Mesothelial cell of epicardium (in vitro differentiated cells): ENCODE data around the gene SND1. TPM values are rescaled to one million over a fixed set of nuclear protein-coding genes. Genes with fewer than 3 reads are reported as not detected.

ENCODE experiments used
- DNase-seq, 2 experiments: peaks; one replicate each; pipeline ENCODE4 v3.0.0; 2021; ENCODE audit warnings: low spot score in 2 of 2; ENCODE audit not compliant: unreplicated experiment in 2 of 2
- H3K27ac Mint-ChIP-seq: 2 replicates; pipeline ENCODE4 v1.8.0; 2021; ENCODE audit warnings: mixed read lengths
- H3K27me3 Mint-ChIP-seq: 2 replicates; pipeline ENCODE4 v1.8.0; 2021; ENCODE audit warnings: low read depth, mixed read lengths
- H3K36me3 Mint-ChIP-seq: 2 replicates; pipeline ENCODE4 v1.8.0; 2021; ENCODE audit warnings: mixed read lengths
- H3K4me1 Mint-ChIP-seq: 2 replicates; pipeline ENCODE4 v1.8.0; 2021; ENCODE audit warnings: mixed read lengths
- H3K4me3 Mint-ChIP-seq: 2 replicates; pipeline ENCODE4 v1.8.0; 2021; ENCODE audit warnings: mild to moderate bottlenecking, moderate library complexity, mixed read lengths
- H3K9me3 Mint-ChIP-seq: 2 replicates; pipeline ENCODE4 v1.8.0; 2021; ENCODE audit warnings: mixed read lengths
- CTCF ChIP-seq: fragments of 200-600 bp; sonication (generic); IDR thresholded peaks from one replicate; pipeline ENCODE4 v1.5.0; 2021; ENCODE audit warnings: antibody characterized with exemption; ENCODE audit not compliant: unreplicated experiment
- total RNA-seq: library from RNA; stranded (reverse); gene quantifications from 3 replicates; pipeline ENCODE4 v1.2.1, GENCODE V29; 2021

SND1 gene
- total RNA-seq, 1 donor from 2014 or later, result 211 TPM

- no peak for DNase-seq
- Mint-ChIP-seq H3K27ac (no peak overlapping the region), H3K9me3 (no peaks in the 10 kb centered on the region), H3K36me3 (peaks cover 2% of the 10 kb centered on the region), H3K4me1 (peaks cover 8% of the 10 kb centered on the region), H3K27me3 (no peaks in the 10 kb centered on the region), H3K4me3 (no peak overlapping the region)
- TF ChIP-seq CTCF, result no peak
Measured at GRCh38 chr7:127781081-127781480, 129.1 kb downstream of the SND1 start.

GRCh38 chr7:127782075-127782474 lies 130.1 kb downstream of the SND1 start:
- H3K4me3 Mint-ChIP-seq, result no peak overlapping the region
- peaks cover 2% of the 10 kb centered on the region for H3K36me3 Mint-ChIP-seq
- H3K27ac Mint-ChIP-seq, result no peak overlapping the region
- peaks cover 8% of the 10 kb centered on the region for H3K4me1 Mint-ChIP-seq
- no peak for DNase-seq
- no peak for TF ChIP-seq CTCF
- H3K9me3 Mint-ChIP-seq, result no peaks in the 10 kb centered on the region
- no peaks in the 10 kb centered on the region for H3K27me3 Mint-ChIP-seq

- Mint-ChIP-seq H3K27ac (no peak overlapping the region), H3K36me3 (no peaks in the 10 kb centered on the region), H3K9me3 (no peaks in the 10 kb centered on the region), H3K4me3 (no peak overlapping the region), H3K4me1 (peaks cover 8% of the 10 kb centered on the region), H3K27me3 (no peaks in the 10 kb centered on the region)
- DNase-seq, result no peak
- TF ChIP-seq CTCF, result no peak
Measured at GRCh38 chr7:127782654-127783559, 130.9 kb downstream of the SND1 start.

GRCh38 chr7:127786184-127786583 lies 134.2 kb downstream of the SND1 start:
- DNase-seq, result no peak
- H3K4me1 Mint-ChIP-seq, result peaks cover 8% of the 10 kb centered on the region
- no peak for TF ChIP-seq CTCF
- H3K36me3 Mint-ChIP-seq, result no peaks in the 10 kb centered on the region
- H3K27ac Mint-ChIP-seq, result no peak overlapping the region
- no peak overlapping the region for H3K4me3 Mint-ChIP-seq
- H3K27me3 Mint-ChIP-seq, result no peaks in the 10 kb centered on the region
- H3K9me3 Mint-ChIP-seq, result no peaks in the 10 kb centered on the region

GRCh38 chr7:127789031-127789430 lies 137.0 kb downstream of the SND1 start:
- Mint-ChIP-seq H3K9me3 (no peaks in the 10 kb centered on the region), H3K36me3 (no peaks in the 10 kb centered on the region), H3K27me3 (no peaks in the 10 kb centered on the region), H3K4me3 (no peak overlapping the region), H3K4me1 (no peaks in the 10 kb centered on the region), H3K27ac (no peak overlapping the region)
- DNase-seq, result no peak
- TF ChIP-seq CTCF, result no peak
